Measurements from ENCODE around the gene CLEC2L.

- no peak for TF ChIP-seq CTCF (IDR thresholded peaks at IDR 0.05)
- TF ChIP-seq EP300 (IDR thresholded peaks at IDR 0.05; ENCODE audit: low read depth) = no peak
- TF ChIP-seq POLR2A (IDR thresholded peaks at IDR 0.05) = no peak
These were observed 64.0 kb downstream of the CLEC2L start for GRCh38 chr7:139587535-139587934.

All from transverse colon (tissue), 3 donors.